H1 (cell line): ENCODE data around the gene PGAP3. TPM values are rescaled to one million over a fixed set of nuclear protein-coding genes. Genes with fewer than 3 reads are reported as not detected.

Source experiments
- CTCF ChIA-PET: fragments of 300-600 bp; sonication (Branson Sonifier 250); formaldehyde crosslinking; loops from one replicate; lab custom pipeline; 2021; ENCODE audit not compliant: partially characterized antibody; lab: Charles Lee
- POLR2A ChIA-PET: fragments of 300-600 bp; sonication (Branson Sonifier 250); formaldehyde crosslinking; loops from one replicate; lab custom pipeline; 2021; ENCODE audit warnings: inconsistent platforms; ENCODE audit not compliant: partially characterized antibody; lab: Charles Lee
- DNase-seq, 2 experiments: peaks; one replicate each; pipeline versions ENCODE4 v3.0.0 to v3.0.0-alpha.2; 2010 to 2022; ENCODE audit warnings: low spot score in 2 of 2, low read depth in 1 of 2, mixed read lengths in 1 of 2
- FAIRE-seq: peaks from 2 replicates; lab custom pipeline; 2011; peaks lifted over from hg19 to GRCh38; lab: Jason Lieb, UNC
- H2AFZ ChIP-seq: 2 replicates; pipeline ENCODE4 v1.8.1; 2012; ENCODE audit warnings: low read length, inconsistent platforms
- H2AK5ac ChIP-seq: 2 replicates; pipeline ENCODE4 v1.6.1; 2013; ENCODE audit warnings: low read depth, low read length
- H2BK120ac ChIP-seq: replicated peaks from 2 replicates; pipeline ENCODE3; 2013; ENCODE audit warnings: low read depth, low read length, inconsistent platforms
- H2BK12ac ChIP-seq: 2 replicates; pipeline ENCODE4 v1.6.1; 2013; ENCODE audit warnings: low read depth, low read length
- H2BK15ac ChIP-seq: 2 replicates; pipeline ENCODE4 v1.6.1; 2013; ENCODE audit warnings: low read length
- H2BK20ac ChIP-seq: 2 replicates; pipeline ENCODE4 v1.6.1; 2013; ENCODE audit warnings: low read length
- H2BK5ac ChIP-seq: 2 replicates; pipeline ENCODE4 v1.6.1; 2013; ENCODE audit warnings: low read depth, low read length
- H3K14ac ChIP-seq: 2 replicates; pipeline ENCODE4 v1.6.1; 2013; ENCODE audit warnings: inconsistent platforms; ENCODE audit not compliant: insufficient read length
- H3K18ac ChIP-seq: 2 replicates; pipeline ENCODE4 v1.6.1; 2013; ENCODE audit warnings: low read length; ENCODE audit errors: extremely low read depth
- H3K23ac ChIP-seq: 2 replicates; pipeline ENCODE4 v1.6.1; 2013; ENCODE audit warnings: inconsistent platforms; ENCODE audit not compliant: insufficient read length
- H3K23me2 ChIP-seq: 2 replicates; pipeline ENCODE4 v1.6.1; 2013; ENCODE audit warnings: low read depth, low read length
- H3K27ac ChIP-seq: 2 replicates; pipeline ENCODE4 v1.6.1; 2011; ENCODE audit warnings: low read depth, low read length, inconsistent platforms
- H3K27me3 ChIP-seq, 4 experiments: replicated peaks in 1 of 4; 1 replicate in 1 of 4; 2 replicates in 3 of 4; pipeline versions ENCODE4 v1.6.1 to v1.8.1; 2011 to 2013; ENCODE audit warnings: low read length in 3 of 4, mild to moderate bottlenecking in 3 of 4, inconsistent platforms in 2 of 4, mixed read lengths in 2 of 4, moderate library complexity in 1 of 4; ENCODE audit not compliant: control insufficient read depth in 3 of 4, insufficient read depth in 3 of 4; ENCODE audit errors: extremely low read depth in 1 of 4
- H3K36me3 ChIP-seq, 4 experiments: 2 replicates each; pipeline versions ENCODE4 v1.6.1 to v1.8.1; 2011 to 2013; ENCODE audit warnings: mild to moderate bottlenecking in 4 of 4, low read length in 3 of 4, moderate library complexity in 2 of 4, control low read depth in 1 of 4, inconsistent platforms in 1 of 4; ENCODE audit not compliant: insufficient read depth in 4 of 4, control insufficient read depth in 2 of 4
- H3K4ac ChIP-seq: replicated peaks from 2 replicates; pipeline ENCODE3; 2013; ENCODE audit warnings: low read length, low read depth, mixed read lengths, inconsistent platforms; ENCODE audit not compliant: insufficient read length
- H3K4me1 ChIP-seq, 4 experiments: replicated peaks in 1 of 4; 1 replicate in 1 of 4; 2 replicates in 3 of 4; pipeline versions ENCODE4 v1.6.1 to v1.8.1; 2011 to 2013; ENCODE audit warnings: low read length in 3 of 4, inconsistent platforms in 2 of 4, mixed read lengths in 1 of 4; ENCODE audit not compliant: insufficient read depth in 4 of 4, control insufficient read depth in 3 of 4
- H3K4me2 ChIP-seq, 2 experiments: 2 replicates each; pipeline versions ENCODE4 v1.6.1 to v1.8.1; 2011 to 2013; ENCODE audit warnings: low read depth in 2 of 2, low read length in 2 of 2, control low read depth in 1 of 2, inconsistent platforms in 1 of 2, mild to moderate bottlenecking in 1 of 2; ENCODE audit not compliant: insufficient read depth in 1 of 2
- H3K4me3 ChIP-seq, 4 experiments: fragments of 200-600, 300-600 bp in 1 of 4; sonication (generic), shearing (Covaris generic), sonication (Bioruptor Twin) in 1 of 4; 2 replicates each; pipeline versions ENCODE4 v1.5.1 to v1.8.1; 2011 to 2016; ENCODE audit warnings: low read length in 4 of 4, low read depth in 3 of 4, control low read depth in 2 of 4, inconsistent platforms in 2 of 4, mild to moderate bottlenecking in 2 of 4, mixed read lengths in 1 of 4, moderate library complexity in 1 of 4; ENCODE audit not compliant: insufficient read depth in 2 of 4; ENCODE audit errors: extremely low read depth in 1 of 4
- H3K56ac ChIP-seq: replicated peaks from 2 replicates; pipeline ENCODE3; 2013; ENCODE audit warnings: low read depth, mild to moderate bottlenecking, mixed read lengths, low read length, inconsistent platforms; ENCODE audit not compliant: insufficient read length
- H3K79me1 ChIP-seq: 2 replicates; pipeline ENCODE4 v1.6.1; 2013; ENCODE audit warnings: low read depth, low read length, control low read depth
- H3K79me2 ChIP-seq, 2 experiments: 2 replicates each; pipeline versions ENCODE4 v1.6.1 to v1.8.1; 2012 to 2013; ENCODE audit warnings: low read length in 2 of 2, mild to moderate bottlenecking in 2 of 2, inconsistent platforms in 1 of 2; ENCODE audit not compliant: insufficient read depth in 2 of 2, control insufficient read depth in 1 of 2
- H3K9ac ChIP-seq, 4 experiments: replicated peaks in 1 of 4; 1 replicate in 1 of 4; 2 replicates in 3 of 4; pipeline versions ENCODE4 v1.6.1 to v1.8.1; 2011 to 2013; ENCODE audit warnings: low read depth in 3 of 4, low read length in 3 of 4, control low read depth in 2 of 4, mild to moderate bottlenecking in 2 of 4, moderate library complexity in 2 of 4, inconsistent platforms in 1 of 4; ENCODE audit errors: extremely low read depth in 1 of 4
- H3K9me3 ChIP-seq, 2 experiments: 2 replicates each; pipeline versions ENCODE4 v1.6.1 to v1.8.1; 2012 to 2013; ENCODE audit warnings: mild to moderate bottlenecking in 2 of 2, moderate library complexity in 2 of 2, control low read depth in 1 of 2, inconsistent platforms in 1 of 2, low read depth in 1 of 2, low read length in 1 of 2, mixed read lengths in 1 of 2; ENCODE audit not compliant: insufficient read depth in 2 of 2
- H4K20me1 ChIP-seq, 2 experiments: replicated peaks in 1 of 2; 2 replicates each; pipeline versions ENCODE3 to v1.8.1; 2011 to 2013; ENCODE audit warnings: inconsistent platforms in 2 of 2, low read length in 2 of 2, mild to moderate bottlenecking in 1 of 2; ENCODE audit not compliant: insufficient read depth in 2 of 2, control insufficient read depth in 1 of 2
- H4K5ac ChIP-seq: 2 replicates; pipeline ENCODE4 v1.6.1; 2013; ENCODE audit warnings: low read length, low read depth, mixed read lengths, inconsistent platforms; ENCODE audit not compliant: insufficient read length
- H4K8ac ChIP-seq: 2 replicates; pipeline ENCODE4 v1.8.0; 2013; ENCODE audit warnings: mild to moderate bottlenecking, moderate library complexity, low read length, inconsistent platforms; ENCODE audit not compliant: insufficient read depth; ENCODE audit errors: extremely low read depth
- H4K91ac ChIP-seq: replicated peaks from 2 replicates; pipeline ENCODE3; 2013; ENCODE audit warnings: low read length, mixed read lengths, inconsistent platforms; ENCODE audit not compliant: insufficient read length
- FOSL1 ChIP-seq: IDR thresholded peaks from 2 replicates; pipeline ENCODE4 v1.6.1; 2011; ENCODE audit warnings: mild to moderate bottlenecking, low read depth, low read length, moderate library complexity; ENCODE audit not compliant: insufficient read depth
- GABPA ChIP-seq: IDR thresholded peaks from 2 replicates; pipeline ENCODE4 v1.6.1; 2011; ENCODE audit warnings: mild to moderate bottlenecking, low read length, moderate library complexity, borderline replicate concordance; ENCODE audit not compliant: insufficient read depth
- HDAC2 ChIP-seq, 2 experiments: fragments of 300-600 bp in 1 of 2; sonication (generic) in 1 of 2; IDR thresholded peaks; 2 replicates each; pipeline ENCODE4 v1.6.1; 2011 to 2012; ENCODE audit warnings: low read depth in 2 of 2, low read length in 2 of 2, mild to moderate bottlenecking in 2 of 2, moderate library complexity in 2 of 2, borderline replicate concordance in 1 of 2, inconsistent platforms in 1 of 2
- KDM1A ChIP-seq: fragments of 200-600, 300-600 bp; sonication (generic); IDR thresholded peaks from 2 replicates; pipeline ENCODE4 v1.7.1; 2016; ENCODE audit warnings: mild to moderate bottlenecking, low read length, borderline replicate concordance
- KDM5A ChIP-seq: fragments of 200-600 bp; IDR thresholded peaks from 2 replicates; pipeline ENCODE4 v1.7.1; 2012; ENCODE audit warnings: mild to moderate bottlenecking, low read length, inconsistent platforms, mixed read lengths
- SP4 ChIP-seq: IDR thresholded peaks from 2 replicates; pipeline ENCODE4 v1.6.1; 2012; ENCODE audit warnings: low read length, inconsistent platforms
- SUZ12 ChIP-seq: fragments of 200-600 bp; sonication (generic); IDR thresholded peaks from 2 replicates; pipeline ENCODE4 v1.6.1; 2012; ENCODE audit warnings: mild to moderate bottlenecking, inconsistent platforms, low read length, moderate library complexity, mixed read lengths
- TAF7 ChIP-seq: optimal IDR thresholded peaks from 2 replicates; pipeline ENCODE3; 2011; ENCODE audit warnings: low read depth, mild to moderate bottlenecking, inconsistent platforms, low read length, moderate library complexity, borderline replicate concordance
- TCF12 ChIP-seq: IDR thresholded peaks from 2 replicates; pipeline ENCODE4 v1.6.1; 2011; ENCODE audit warnings: low read depth, mild to moderate bottlenecking, low read length
- WGBS, 2 experiments: shearing (Covaris generic) in 1 of 2; methylation state at CpG; one replicate each; pipeline versions ENCODE4 v1.1.6 to v1.1.7; 2013 to 2015; ENCODE audit warnings: low lambda C conversion rate in 2 of 2, mixed read lengths in 2 of 2, inconsistent platforms in 1 of 2, low coverage in 1 of 2, missing lambda C conversion rate in 1 of 2; ENCODE audit not compliant: insufficient replicate concordance in 2 of 2, insufficient coverage in 1 of 2, insufficient read length in 1 of 2; ENCODE audit errors: extremely low coverage in 1 of 2, missing lambda C conversion rate in 1 of 2; 5-methylcytosine and 5-hydroxymethylcytosine counted together
- polyA plus RNA-seq, 7 experiments: library from polyadenylated mRNA; depleted of rRNA in 3 of 7; stranded (reverse) in 5 of 7; unstranded in 2 of 7; fragments of >200 nt in 5 of 7; fragments of 200-250 nt in 2 of 7; gene quantifications; 1 replicate in 5 of 7; 2 replicates in 1 of 7; 4 replicates in 1 of 7; pipeline versions ENCODE4 v1.2.1 to v1.2.3, GENCODE V29; 2011 to 2013; ENCODE audit warnings: missing spikeins in 2 of 7, mixed read lengths in 2 of 7
- total RNA-seq: library from RNA; stranded (reverse); fragmentation: NEBNext Ultra II Directional; extraction: Animal tissue kit (Norgen Biotek cat#: 25700); gene quantifications from 2 replicates; pipeline ENCODE4 v1.2.1, GENCODE V29; 2021
- TF ChIP-seq, protein P1 (sequence below): IDR thresholded peaks from 2 replicates; pipeline ENCODE4 v1.6.1; 2011; ENCODE audit warnings: low read depth, mild to moderate bottlenecking, low read length; ENCODE audit not compliant: insufficient read depth

Gene PGAP3
- total and polyA plus RNA-seq, 2 of the 8 experiments (the other 6 are each of a cell fraction or from before 2014, with no cell fraction given): 21.0 to 30.7 TPM

DNA sequence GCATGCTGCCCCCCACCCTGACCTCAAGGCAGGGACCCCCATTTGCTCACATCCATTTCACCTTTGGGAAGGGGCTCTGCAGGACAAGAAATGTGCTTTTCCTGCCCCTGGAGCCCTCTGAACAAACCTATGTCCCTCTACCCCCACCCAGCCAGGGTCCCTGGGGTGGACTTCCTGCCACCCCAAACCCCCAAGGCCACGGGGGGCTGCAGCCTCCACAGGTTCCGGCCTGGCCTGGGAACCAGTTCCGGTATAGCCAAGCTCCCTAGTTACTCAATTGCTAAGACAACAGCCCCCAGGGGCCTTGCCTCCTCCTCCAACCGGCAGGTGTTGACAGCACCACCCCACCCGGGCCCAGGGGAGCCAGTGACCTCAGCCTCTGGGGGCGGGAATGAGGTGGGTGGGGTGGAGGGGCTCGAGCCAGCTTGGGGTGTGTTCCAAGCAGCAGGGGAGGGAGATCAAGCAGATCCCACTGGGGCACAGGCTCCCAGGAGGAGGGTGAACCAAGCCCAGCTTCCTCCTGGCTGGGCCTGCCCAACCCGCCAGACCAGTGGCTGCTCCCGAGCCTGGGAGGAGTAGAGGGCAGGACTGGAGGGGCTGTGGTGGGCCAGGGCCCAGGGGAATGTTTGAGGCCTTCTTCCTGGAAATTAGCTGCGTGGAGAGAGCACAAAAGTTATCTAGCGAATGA lies 13.0 kb downstream of the PGAP3 start:
- H3K36me3 ChIP-seq: peaks cover 0 to 3% (median 0%) of the 10 kb centered on the region in 4 experiments; a peak in 1 of 8 replicates
- H3K9ac ChIP-seq: no peak overlapping the region
- DNase-seq (no peak), FAIRE-seq (no peak)
- no peak overlapping the region for H3K4me2 ChIP-seq
- H2BK20ac ChIP-seq: 0 out of 2 replicates have a peak overlapping the region, but pooled peaks have one; percentile 32
- peaks cover 0 to 2% of the 10 kb centered on the region in 2 experiments for H4K20me1 ChIP-seq
- no peak overlapping the region for H3K23ac ChIP-seq
- H2BK12ac ChIP-seq: 0 out of 2 replicates have a peak overlapping the region, but pooled peaks have one; percentile 60
- 79% methylated on average over 8 of the region's 11 CpGs; no CpG with 5 or more reads in 1 of the 2 experiments for WGBS, 2 experiments
- H3K79me1 ChIP-seq: no peaks in the 10 kb centered on the region
- ChIA-PET CTCF (interaction anchor here (0.6 to 52.4 kb wide), 10 partner anchors 8 to 115 kb away, joined by 3 to 1885 read pairs (median 4); partner anchors contain the start of genes PGAP3, PPP1R1B and STARD3), POLR2A (interaction anchor here (1.1 to 38.1 kb wide), 6 partner anchors 1 to 73 kb away, joined by 3 to 708 read pairs (median 4); partner anchors contain the start of genes ERBB2, NEUROD2, PGAP3 and PNMT)
- H3K4me1 ChIP-seq: peaks cover 0 to 15% (median 8%) of the 10 kb centered on the region in 4 experiments; a peak in 6 of 7 replicates
- no peak overlapping the region for H2AK5ac ChIP-seq
- no peak overlapping the region for H3K4me3 ChIP-seq
- no peaks in the 10 kb centered on the region for H3K79me2 ChIP-seq
- no peak overlapping the region for H3K18ac ChIP-seq
- no peak overlapping the region for H3K56ac ChIP-seq
- H4K91ac ChIP-seq: peak overlapping the region; percentile 17
- no peak overlapping the region for H4K5ac ChIP-seq
- no peaks in the 10 kb centered on the region for H3K9me3 ChIP-seq
- no peak overlapping the region; the same call in 1 of the 2 replicates for H3K27ac ChIP-seq
- no peak overlapping the region for H4K8ac ChIP-seq
- no peaks in the 10 kb centered on the region for H3K23me2 ChIP-seq
- peak overlapping the region; percentile 78; the same call in 1 of the 2 replicates for H2BK5ac ChIP-seq
- H3K27me3 ChIP-seq: peaks cover 0 to 5% (median 0%) of the 10 kb centered on the region in 4 experiments; a peak in 1 of 7 replicates
- no peak overlapping the region for H3K14ac ChIP-seq
- H3K4ac ChIP-seq: no peak overlapping the region
- H2BK15ac ChIP-seq: 0 out of 2 replicates have a peak overlapping the region, but pooled peaks have one; percentile 61
- H2BK120ac ChIP-seq: no peak overlapping the region
- H2AFZ ChIP-seq: no peak overlapping the region
- no peak for TF ChIP-seq SP4
- no peak for TF ChIP-seq KDM5A
- TF ChIP-seq KDM1A: no peak
- TF ChIP-seq SUZ12: no peak
- TF ChIP-seq, protein P1, sequence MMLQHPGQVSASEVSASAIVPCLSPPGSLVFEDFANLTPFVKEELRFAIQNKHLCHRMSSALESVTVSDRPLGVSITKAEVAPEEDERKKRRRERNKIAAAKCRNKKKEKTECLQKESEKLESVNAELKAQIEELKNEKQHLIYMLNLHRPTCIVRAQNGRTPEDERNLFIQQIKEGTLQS: no peak
- no peak for TF ChIP-seq FOSL1
- TF ChIP-seq GABPA: no peak
- TF ChIP-seq TCF12: no peak
- TF ChIP-seq HDAC2 (IDR thresholded peaks at IDR 0.05; ENCODE audit: borderline replicate concordance in 1 of 2, low read depth in 2 of 2, low read length in 2 of 2): no peak
- TF ChIP-seq TAF7: no peak
